ENCODE measurements around the gene AMIGO3.
"Not testable (repeated sequence)": the region's sequence is repeated elsewhere in the genome, so short reads cannot be mapped to it uniquely, and the experiment has no call there.

The AMIGO3 gene

GRCh38 chr3:49719214-49719884, at the start of gene AMIGO3:
Gene AMIGO3, minus strand, starts transcription at chr3:49719684. Its CDS starts 219 bp downstream, at chr3:49719465.
- DNase-seq: peak; percentile 91

GRCh38 chr3:49763981-49764380, 44.5 kb upstream of the AMIGO3 start:
- no peak for DNase-seq

- DNase-seq: no peak
Observed at GRCh38 chr3:49761661-49762060, 42.2 kb upstream of the AMIGO3 start.

GRCh38 chr3:49759226-49759625, 39.7 kb upstream of the AMIGO3 start:
- no peak for DNase-seq

GRCh38 chr3:49757197-49757596, 37.7 kb upstream of the AMIGO3 start:
- DNase-seq: no peak

- DNase-seq: no peak
Observed at GRCh38 chr3:49756036-49756435, 36.6 kb upstream of the AMIGO3 start.

- DNase-seq: no peak
Observed at GRCh38 chr3:49754536-49754935, 35.1 kb upstream of the AMIGO3 start.

- DNase-seq: no peak
Observed at GRCh38 chr3:49751501-49751900, 32.0 kb upstream of the AMIGO3 start.

- no peak for DNase-seq
Observed at GRCh38 chr3:49750056-49750455, 30.6 kb upstream of the AMIGO3 start.

GRCh38 chr3:49748874-49749273, 29.4 kb upstream of the AMIGO3 start:
- not testable (repeated sequence) for DNase-seq

- no peak for DNase-seq
Observed at GRCh38 chr3:49747792-49748480, 28.5 kb upstream of the AMIGO3 start.

GRCh38 chr3:49745986-49746385, 26.5 kb upstream of the AMIGO3 start:
- DNase-seq: no peak

- no peak for DNase-seq
Observed at GRCh38 chr3:49740427-49740826, 20.9 kb upstream of the AMIGO3 start.

- no peak for DNase-seq
Observed at GRCh38 chr3:49738067-49738713, 18.7 kb upstream of the AMIGO3 start.

- no peak for DNase-seq
Observed at GRCh38 chr3:49734752-49735151, 15.3 kb upstream of the AMIGO3 start.

- no peak for DNase-seq
Observed at GRCh38 chr3:49733551-49733950, 14.1 kb upstream of the AMIGO3 start.

GRCh38 chr3:49732597-49732996, 13.1 kb upstream of the AMIGO3 start:
- no peak for DNase-seq

GRCh38 chr3:49729966-49730609, 10.6 kb upstream of the AMIGO3 start:
- no peak for DNase-seq

- DNase-seq: no peak
Observed at GRCh38 chr3:49727924-49728361, 8.5 kb upstream of the AMIGO3 start.

GRCh38 chr3:49727154-49727923, 7.9 kb upstream of the AMIGO3 start:
- no peak for DNase-seq

GRCh38 chr3:49725906-49726681, 6.6 kb upstream of the AMIGO3 start:
- DNase-seq: no peak

GRCh38 chr3:49724586-49724985, 5.1 kb upstream of the AMIGO3 start:
- peak; percentile 33 for DNase-seq

All from activated naive CD4-positive, alpha-beta T cell treated with Interleukin-2 at 50 U/mL for 16 hours (primary cell).